Measurements from ENCODE around the gene ICOS.

Gene ICOS, protein sequence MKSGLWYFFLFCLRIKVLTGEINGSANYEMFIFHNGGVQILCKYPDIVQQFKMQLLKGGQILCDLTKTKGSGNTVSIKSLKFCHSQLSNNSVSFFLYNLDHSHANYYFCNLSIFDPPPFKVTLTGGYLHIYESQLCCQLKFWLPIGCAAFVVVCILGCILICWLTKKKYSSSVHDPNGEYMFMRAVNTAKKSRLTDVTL

GRCh38 chr2:203936535-203936934 lies at the start of gene ICOS:
Gene ICOS (plus strand): TSS chr2:203936763. CDS start chr2:203936815, 52 bp downstream.
- no peak within 1 kb of the TSS for H3K4me3 ChIP-seq (ENCODE audit: low read depth, low read length)
- TF ChIP-seq, protein P1, sequence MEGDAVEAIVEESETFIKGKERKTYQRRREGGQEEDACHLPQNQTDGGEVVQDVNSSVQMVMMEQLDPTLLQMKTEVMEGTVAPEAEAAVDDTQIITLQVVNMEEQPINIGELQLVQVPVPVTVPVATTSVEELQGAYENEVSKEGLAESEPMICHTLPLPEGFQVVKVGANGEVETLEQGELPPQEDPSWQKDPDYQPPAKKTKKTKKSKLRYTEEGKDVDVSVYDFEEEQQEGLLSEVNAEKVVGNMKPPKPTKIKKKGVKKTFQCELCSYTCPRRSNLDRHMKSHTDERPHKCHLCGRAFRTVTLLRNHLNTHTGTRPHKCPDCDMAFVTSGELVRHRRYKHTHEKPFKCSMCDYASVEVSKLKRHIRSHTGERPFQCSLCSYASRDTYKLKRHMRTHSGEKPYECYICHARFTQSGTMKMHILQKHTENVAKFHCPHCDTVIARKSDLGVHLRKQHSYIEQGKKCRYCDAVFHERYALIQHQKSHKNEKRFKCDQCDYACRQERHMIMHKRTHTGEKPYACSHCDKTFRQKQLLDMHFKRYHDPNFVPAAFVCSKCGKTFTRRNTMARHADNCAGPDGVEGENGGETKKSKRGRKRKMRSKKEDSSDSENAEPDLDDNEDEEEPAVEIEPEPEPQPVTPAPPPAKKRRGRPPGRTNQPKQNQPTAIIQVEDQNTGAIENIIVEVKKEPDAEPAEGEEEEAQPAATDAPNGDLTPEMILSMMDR (IDR thresholded peaks at IDR 0.05; ENCODE audit: low read depth, low read length, missing control alignments): no peak

DNA sequence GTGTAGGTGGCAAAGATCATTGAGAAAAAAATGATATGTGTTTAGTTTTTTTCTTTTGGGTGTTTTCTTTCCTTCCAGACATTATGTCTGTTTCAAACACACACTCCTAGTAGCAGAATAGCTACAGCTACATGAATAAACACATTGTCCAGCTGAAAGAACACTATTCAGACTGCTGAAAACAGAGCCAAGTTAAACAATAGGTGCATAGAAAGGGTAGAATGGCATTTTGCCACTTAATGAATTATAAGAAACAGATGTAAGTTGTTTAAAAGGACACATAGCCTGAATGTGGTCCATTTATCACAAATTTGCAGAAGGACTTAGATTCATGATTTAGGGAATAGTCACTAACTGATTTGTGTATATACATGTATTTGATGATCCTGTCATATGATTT lies 48.9 kb upstream of the ICOS start:
- TF ChIP-seq, protein P1 (IDR thresholded peaks at IDR 0.05; ENCODE audit: low read depth, low read length, missing control alignments): no peak
- DNase-seq (ENCODE audit: low read depth): no peak

More at GRCh38 chr2:203936535-203936934, at the start of gene ICOS:
- DNase-seq (ENCODE audit: low read depth): no peak

GRCh38 chr2:203889542-203889941 lies 47.0 kb upstream of the ICOS start:
- no peak for DNase-seq (ENCODE audit: low read depth)
- TF ChIP-seq, protein P1 (IDR thresholded peaks at IDR 0.05; ENCODE audit: low read depth, low read length, missing control alignments): no peak
- H3K4me3 ChIP-seq (ENCODE audit: low read depth, low read length): no peak overlapping the region

More for the DNA sequence above, 48.9 kb upstream of the ICOS start:
- H3K4me3 ChIP-seq (ENCODE audit: low read depth, low read length): no peak overlapping the region

DNA sequence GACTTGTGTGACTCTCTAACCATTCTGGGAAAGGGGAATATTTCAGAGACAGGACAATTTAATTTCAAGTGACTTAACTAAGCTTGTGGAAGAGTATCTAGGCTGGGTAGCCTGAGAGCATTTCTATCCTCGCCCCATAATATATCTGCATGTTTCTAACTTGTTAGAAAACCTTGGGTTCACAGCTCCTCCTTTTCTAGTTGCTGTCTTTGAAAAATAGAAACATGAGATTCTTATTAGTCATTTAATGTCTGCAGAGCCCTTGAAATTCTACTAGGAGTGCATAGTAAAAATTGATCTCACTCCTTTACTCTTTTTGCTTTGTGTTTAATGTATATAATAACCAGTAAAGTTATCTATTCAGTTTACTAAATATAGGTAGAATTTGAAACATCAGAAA lies 46.6 kb upstream of the ICOS start:
- TF ChIP-seq, protein P1 (IDR thresholded peaks at IDR 0.05; ENCODE audit: low read depth, low read length, missing control alignments): no peak
- no peak overlapping the region for H3K4me3 ChIP-seq (ENCODE audit: low read depth, low read length)
- DNase-seq (ENCODE audit: low read depth): no peak

DNA sequence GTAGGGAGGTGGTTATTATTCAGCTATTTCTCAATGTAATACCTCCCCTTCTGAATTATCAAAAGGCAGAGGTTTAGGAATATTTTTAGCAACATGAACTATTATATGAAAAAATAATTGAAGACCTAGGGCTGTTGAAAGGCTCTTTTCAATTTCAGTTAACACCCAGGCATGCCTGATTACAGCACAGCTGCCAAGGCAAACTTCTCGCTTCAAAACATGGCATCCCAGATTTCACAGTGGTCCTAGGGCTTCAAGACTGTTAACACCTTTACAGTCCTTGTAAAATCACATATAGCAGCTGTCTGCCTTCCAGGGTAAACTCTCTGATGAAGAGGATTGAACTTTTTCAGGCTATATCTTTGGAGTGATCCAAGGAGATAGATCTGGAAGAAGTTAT lies 45.8 kb upstream of the ICOS start:
- TF ChIP-seq, protein P1 (IDR thresholded peaks at IDR 0.05; ENCODE audit: low read depth, low read length, missing control alignments): no peak
- no peak for DNase-seq (ENCODE audit: low read depth)
- H3K4me3 ChIP-seq (ENCODE audit: low read depth, low read length): no peak overlapping the region

DNA sequence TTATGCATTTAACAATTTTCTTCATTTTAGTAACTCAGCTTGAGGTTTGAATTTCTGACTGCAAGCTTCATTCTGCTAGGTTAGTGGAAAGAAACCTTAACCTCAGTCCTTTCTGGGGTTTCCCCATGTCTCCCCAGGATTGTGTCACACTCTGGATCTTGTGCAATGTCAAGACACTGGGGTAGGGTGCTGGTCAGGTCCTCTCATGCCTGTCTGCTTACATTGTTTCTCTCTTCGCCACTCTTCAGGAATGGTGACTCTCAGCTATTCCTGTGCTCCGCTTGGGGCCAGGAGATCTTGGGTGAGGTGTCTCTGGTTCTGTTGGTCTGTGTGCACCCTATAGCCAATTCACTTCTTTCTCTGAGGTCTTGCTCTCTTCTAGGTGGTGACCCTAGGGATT lies 45.1 kb upstream of the ICOS start:
- no peak for DNase-seq (ENCODE audit: low read depth)
- TF ChIP-seq, protein P1 (IDR thresholded peaks at IDR 0.05; ENCODE audit: low read depth, low read length, missing control alignments): no peak
- no peak overlapping the region for H3K4me3 ChIP-seq (ENCODE audit: low read depth, low read length)

DNA sequence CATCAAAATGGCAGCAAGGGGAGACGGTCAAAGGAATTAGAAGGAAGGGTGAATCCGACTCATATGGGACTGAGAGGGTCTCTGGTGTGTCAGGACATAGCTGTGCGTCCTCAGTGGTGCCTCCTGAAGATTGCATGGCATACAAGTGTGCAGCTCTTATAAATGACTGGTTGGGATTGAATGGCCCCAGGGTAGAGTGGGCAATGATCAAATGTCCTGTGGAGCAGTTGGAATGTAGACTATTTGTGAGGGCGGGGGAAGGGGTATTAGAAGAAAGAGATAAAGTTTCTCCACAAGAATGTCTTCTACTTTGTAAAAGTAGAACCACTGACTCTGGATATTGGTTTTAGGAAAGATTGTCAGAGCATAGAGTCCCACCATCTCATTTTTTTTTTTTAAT lies 44.4 kb upstream of the ICOS start:
- H3K4me3 ChIP-seq (ENCODE audit: low read depth, low read length): no peak overlapping the region
- no peak for DNase-seq (ENCODE audit: low read depth)
- TF ChIP-seq, protein P1 (IDR thresholded peaks at IDR 0.05; ENCODE audit: low read depth, low read length, missing control alignments): no peak

All from GM12864 (cell line).